Right atrium auricular region (tissue), 2 donors: ENCODE measurements around the gene TMEM92. TPM values are rescaled to one million over a fixed set of nuclear protein-coding genes. Genes with fewer than 3 reads are reported as not detected.

Experiments used
- DNase-seq: peaks from one replicate; pipeline ENCODE4 v3.0.0-alpha.2; 2019; ENCODE audit warnings: low spot score
- H3K27ac ChIP-seq, 2 donors: fragments of 200-600 bp; sonication (generic); 1 replicate in 1 of 2; 2 replicates in 1 of 2; pipeline ENCODE4 v1.5.1; 2016 to 2019
- H3K27me3 ChIP-seq, 2 donors: fragments of 200-600 bp; sonication (generic); one replicate each; pipeline versions ENCODE4 v1.5.1 to v1.6.0; 2017 to 2019
- H3K36me3 ChIP-seq: fragments of 200-600 bp; sonication (generic); one replicate; pipeline ENCODE4 v1.5.1; 2016
- H3K4me1 ChIP-seq, 2 donors: fragments of 200-600 bp; sonication (generic); one replicate each; pipeline versions ENCODE4 v1.5.1 to v1.6.0; 2017 to 2019
- H3K4me3 ChIP-seq, 2 donors: fragments of 200-600 bp; sonication (generic); 1 replicate in 1 of 2; 2 replicates in 1 of 2; pipeline ENCODE4 v1.5.1; 2017 to 2019; ENCODE audit warnings: mild to moderate bottlenecking in 1 of 2, moderate library complexity in 1 of 2
- H3K9me3 ChIP-seq, 2 donors: fragments of 200-600 bp; sonication (generic); one replicate each; pipeline ENCODE4 v1.5.1; 2019
- CTCF ChIP-seq, 2 donors: fragments of 200-600 bp; sonication (generic); IDR thresholded peaks; one replicate each; pipeline ENCODE4 v1.5.1; 2019; ENCODE audit warnings: antibody characterized with exemption in 2 of 2
- total RNA-seq, 2 donors: library from RNA; depleted of rRNA; stranded (reverse); fragments of >200 nt; gene quantifications; one replicate each; pipeline ENCODE4 v1.1.0, GENCODE V29; 2016

Gene TMEM92
- total RNA-seq, 2 donors from 2014 or later = not detected

GRCh38 chr17:50276588-50277356, 2.5 kb downstream of the TMEM92 start:
- DNase-seq = no peak
- H3K4me3 ChIP-seq = no peak overlapping the region
- H3K27me3 ChIP-seq = no peaks in the 10 kb centered on the region
- H3K27ac ChIP-seq = no peak overlapping the region
- peaks cover 0 to 13% of the 10 kb centered on the region in 2 donors for H3K4me1 ChIP-seq
- no peaks in the 10 kb centered on the region for H3K36me3 ChIP-seq
- no peak for TF ChIP-seq CTCF (IDR thresholded peaks at IDR 0.05)
- H3K9me3 ChIP-seq = no peaks in the 10 kb centered on the region

- Histone ChIP-seq H3K4me3 (no peak overlapping the region), H3K4me1 (peaks cover 0 to 10% of the 10 kb centered on the region in 2 donors), H3K27me3 (no peaks in the 10 kb centered on the region), H3K9me3 (no peaks in the 10 kb centered on the region), H3K27ac (no peak overlapping the region), H3K36me3 (no peaks in the 10 kb centered on the region)
- no peak for DNase-seq
- TF ChIP-seq CTCF (IDR thresholded peaks at IDR 0.05) = no peak
These were observed 3.1 kb downstream of the TMEM92 start for GRCh38 chr17:50277357-50277754.

- no peak for TF ChIP-seq CTCF (IDR thresholded peaks at IDR 0.05)
- H3K36me3 ChIP-seq = no peaks in the 10 kb centered on the region
- H3K4me3 ChIP-seq = no peak overlapping the region
- H3K27me3 ChIP-seq = no peaks in the 10 kb centered on the region
- DNase-seq = no peak
- no peak overlapping the region for H3K27ac ChIP-seq
- no peaks in the 10 kb centered on the region for H3K4me1 ChIP-seq
- no peaks in the 10 kb centered on the region for H3K9me3 ChIP-seq
These were observed 4.4 kb downstream of the TMEM92 start for GRCh38 chr17:50278526-50279180.

GRCh38 chr17:50279181-50279526, 4.9 kb downstream of the TMEM92 start:
- TF ChIP-seq CTCF (IDR thresholded peaks at IDR 0.05) = no peak
- no peaks in the 10 kb centered on the region for H3K4me1 ChIP-seq
- H3K27me3 ChIP-seq = no peaks in the 10 kb centered on the region
- no peak overlapping the region for H3K27ac ChIP-seq
- no peaks in the 10 kb centered on the region for H3K36me3 ChIP-seq
- no peak for DNase-seq
- no peak overlapping the region for H3K4me3 ChIP-seq
- H3K9me3 ChIP-seq = no peaks in the 10 kb centered on the region

GRCh38 chr17:50279639-50280038, 5.4 kb downstream of the TMEM92 start:
- DNase-seq = no peak
- Histone ChIP-seq H3K4me1 (no peaks in the 10 kb centered on the region), H3K27ac (no peak overlapping the region), H3K27me3 (no peaks in the 10 kb centered on the region), H3K36me3 (no peaks in the 10 kb centered on the region), H3K4me3 (no peak overlapping the region), H3K9me3 (no peaks in the 10 kb centered on the region)
- no peak for TF ChIP-seq CTCF (IDR thresholded peaks at IDR 0.05)
